GM12865 (cell line): ENCODE measurements around the gene FARP2.

Source experiments
- DNase-seq: peaks from one replicate; pipeline ENCODE4 v3.0.0; 2010; ENCODE audit warnings: low read depth
- H3K4me3 ChIP-seq: 2 replicates; pipeline ENCODE4 v1.5.1; 2011; ENCODE audit warnings: mild to moderate bottlenecking, low read depth, low read length, control low read depth
- TF ChIP-seq, protein P1 (sequence below): IDR thresholded peaks from 2 replicates; pipeline ENCODE4 v1.5.1; 2011; ENCODE audit warnings: low read length, control low read depth, low read depth, inconsistent platforms; ENCODE audit not compliant: insufficient read depth; ENCODE audit errors: missing control alignments

The FARP2 gene

DNA sequence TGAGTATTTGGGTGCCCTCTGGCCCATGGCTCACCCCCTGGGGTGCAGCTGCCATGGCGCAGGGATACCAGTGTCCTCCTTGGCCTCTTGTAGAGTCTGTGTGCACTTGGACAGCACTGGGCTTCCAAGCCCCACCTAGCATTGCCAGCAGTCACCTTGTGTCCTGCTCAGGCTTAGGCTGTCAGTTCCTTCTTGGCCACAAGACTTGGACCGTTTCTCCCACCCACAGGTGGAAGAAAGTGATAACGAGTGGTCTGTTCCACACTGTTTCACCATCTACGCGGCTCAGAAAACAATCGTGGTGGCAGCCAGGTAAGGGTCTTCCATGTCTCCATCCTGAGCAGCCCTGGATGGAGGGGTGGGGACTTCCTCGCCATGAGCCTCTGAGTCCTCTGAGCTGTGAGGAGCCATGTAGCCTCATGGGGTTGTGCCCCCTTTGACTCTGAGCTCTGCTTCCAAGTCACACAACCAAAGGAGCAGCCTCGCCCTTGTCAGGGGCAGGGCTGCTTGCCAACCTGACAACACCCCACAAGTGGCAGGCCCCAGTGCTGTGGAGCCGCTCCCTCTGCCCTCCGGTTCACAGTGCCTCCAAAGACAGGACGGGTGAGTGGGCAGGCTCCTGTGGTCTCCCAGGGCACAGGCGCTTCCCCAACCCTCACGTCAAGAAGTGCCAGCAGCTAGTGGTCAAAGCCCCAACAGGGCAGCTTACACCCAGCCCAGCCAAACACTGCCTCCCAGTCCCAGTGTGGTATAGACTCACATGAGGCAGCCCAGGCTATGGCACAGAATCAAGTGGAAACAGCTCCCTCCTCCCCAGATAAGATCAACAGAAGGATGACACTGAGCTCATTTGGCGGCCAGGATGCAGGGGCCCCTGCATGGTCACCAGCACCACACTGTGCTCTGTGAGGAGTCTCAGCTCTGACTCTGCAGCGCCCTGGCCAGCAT lies 133.9 kb downstream of the FARP2 start:
- DNase-seq: no peak
- TF ChIP-seq, protein P1, sequence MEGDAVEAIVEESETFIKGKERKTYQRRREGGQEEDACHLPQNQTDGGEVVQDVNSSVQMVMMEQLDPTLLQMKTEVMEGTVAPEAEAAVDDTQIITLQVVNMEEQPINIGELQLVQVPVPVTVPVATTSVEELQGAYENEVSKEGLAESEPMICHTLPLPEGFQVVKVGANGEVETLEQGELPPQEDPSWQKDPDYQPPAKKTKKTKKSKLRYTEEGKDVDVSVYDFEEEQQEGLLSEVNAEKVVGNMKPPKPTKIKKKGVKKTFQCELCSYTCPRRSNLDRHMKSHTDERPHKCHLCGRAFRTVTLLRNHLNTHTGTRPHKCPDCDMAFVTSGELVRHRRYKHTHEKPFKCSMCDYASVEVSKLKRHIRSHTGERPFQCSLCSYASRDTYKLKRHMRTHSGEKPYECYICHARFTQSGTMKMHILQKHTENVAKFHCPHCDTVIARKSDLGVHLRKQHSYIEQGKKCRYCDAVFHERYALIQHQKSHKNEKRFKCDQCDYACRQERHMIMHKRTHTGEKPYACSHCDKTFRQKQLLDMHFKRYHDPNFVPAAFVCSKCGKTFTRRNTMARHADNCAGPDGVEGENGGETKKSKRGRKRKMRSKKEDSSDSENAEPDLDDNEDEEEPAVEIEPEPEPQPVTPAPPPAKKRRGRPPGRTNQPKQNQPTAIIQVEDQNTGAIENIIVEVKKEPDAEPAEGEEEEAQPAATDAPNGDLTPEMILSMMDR: no peak
- H3K4me3 ChIP-seq: no peak overlapping the region

- TF ChIP-seq, protein P1: no peak
- no peak overlapping the region for H3K4me3 ChIP-seq
- no peak for DNase-seq
Measured at GRCh38 chr2:241490825-241491506, 134.9 kb downstream of the FARP2 start.

GRCh38 chr2:241491549-241492173 lies 135.6 kb downstream of the FARP2 start:
- TF ChIP-seq, protein P1: no peak
- DNase-seq: no peak
- H3K4me3 ChIP-seq: no peak overlapping the region

GRCh38 chr2:241492174-241492565 lies 136.1 kb downstream of the FARP2 start:
- TF ChIP-seq, protein P1: no peak
- DNase-seq: no peak
- no peak overlapping the region for H3K4me3 ChIP-seq

DNA sequence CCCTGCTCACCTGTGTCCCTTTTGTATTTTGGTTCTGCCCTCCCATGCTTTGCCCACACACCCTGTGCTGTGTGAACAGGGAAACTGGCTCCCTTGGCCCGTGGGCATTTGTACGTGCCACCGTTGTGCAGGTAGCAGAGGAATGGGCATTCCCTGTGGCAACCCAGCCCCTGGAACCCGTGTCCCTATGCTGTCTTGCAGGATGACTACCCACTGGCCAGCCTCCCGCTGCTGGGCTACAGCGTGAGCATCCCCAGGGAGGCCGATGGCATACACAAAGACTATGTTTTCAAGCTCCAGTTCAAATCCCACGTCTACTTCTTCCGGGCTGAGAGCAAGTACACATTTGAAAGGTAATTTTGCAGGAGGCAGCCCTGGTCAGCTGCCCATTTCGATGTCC lies 137.0 kb downstream of the FARP2 start:
- no peak overlapping the region for H3K4me3 ChIP-seq
- TF ChIP-seq, protein P1: no peak
- no peak for DNase-seq

DNA sequence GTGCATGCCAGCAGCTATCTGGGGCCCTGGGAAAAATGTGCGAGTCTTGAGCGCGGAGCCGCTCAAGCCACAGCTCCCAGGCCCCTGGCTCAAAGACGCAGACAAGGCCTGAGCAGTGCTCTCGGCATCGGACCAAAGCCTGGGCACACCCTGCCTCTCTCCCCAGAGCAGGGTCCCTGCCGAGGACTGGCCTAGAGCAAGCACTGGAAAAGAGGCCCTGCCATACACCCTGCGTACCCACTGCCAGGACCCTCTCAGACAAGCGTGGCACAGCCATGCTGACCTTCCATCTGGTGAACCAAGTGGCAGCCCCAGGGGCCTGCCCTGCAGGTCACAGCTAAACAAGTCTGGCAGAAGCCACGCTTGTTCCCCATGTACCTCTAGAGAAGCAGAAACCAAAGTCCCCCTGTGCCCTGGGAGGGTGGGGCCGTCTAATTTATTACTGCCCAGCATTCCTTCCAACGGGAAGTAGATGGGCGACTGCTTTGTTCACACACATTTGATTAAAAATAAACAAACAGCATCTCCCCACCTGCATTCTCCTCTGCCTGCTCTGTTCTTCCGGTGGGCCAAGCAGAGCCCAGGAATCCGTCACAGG lies 138.3 kb downstream of the FARP2 start:
- TF ChIP-seq, protein P1: no peak
- DNase-seq: no peak
- H3K4me3 ChIP-seq: no peak overlapping the region
